GM19467 (cell line): ENCODE results near the gene C8A.

Experiments
- ATAC-seq: cut with Tn5 transposase; IDR thresholded peaks from one replicate; pipeline ENCODE4 v1.9.1; 2021; ENCODE audit warnings: mild to moderate bottlenecking, moderate library complexity; ENCODE audit not compliant: unreplicated experiment

C8A gene

GRCh38 chr1:56880774-56881173 lies 26.2 kb downstream of the C8A start:
- ATAC-seq, result no peak

GRCh38 chr1:56881417-56881816 lies 26.8 kb downstream of the C8A start:
- ATAC-seq, result no peak

- ATAC-seq, result no peak
Measured at GRCh38 chr1:56890229-56890628, 35.6 kb downstream of the C8A start.

- no peak for ATAC-seq
Measured at GRCh38 chr1:56894014-56894413, 39.4 kb downstream of the C8A start.

- ATAC-seq, result no peak
Measured at GRCh38 chr1:56897150-56898004, 42.8 kb downstream of the C8A start.

- no peak for ATAC-seq
Measured at GRCh38 chr1:56898005-56898373, 43.4 kb downstream of the C8A start.

GRCh38 chr1:56898879-56899278 lies 44.3 kb downstream of the C8A start:
- no peak for ATAC-seq

- ATAC-seq, result no peak
Measured at GRCh38 chr1:56901716-56902115, 47.1 kb downstream of the C8A start.

GRCh38 chr1:56903778-56904177 lies 49.2 kb downstream of the C8A start:
- ATAC-seq, result no peak

- ATAC-seq, result no peak
Measured at GRCh38 chr1:56904663-56905397, 50.2 kb downstream of the C8A start.

- no peak for ATAC-seq
Measured at GRCh38 chr1:56905667-56906066, 51.1 kb downstream of the C8A start.

GRCh38 chr1:56908619-56909221 lies 54.1 kb downstream of the C8A start:
- no peak for ATAC-seq

GRCh38 chr1:56910441-56910985 lies 55.9 kb downstream of the C8A start:
- no peak for ATAC-seq

GRCh38 chr1:56911098-56911938 lies 56.7 kb downstream of the C8A start:
- no peak for ATAC-seq

GRCh38 chr1:56912325-56912724 lies 57.7 kb downstream of the C8A start:
- no peak for ATAC-seq

- ATAC-seq, result no peak
Measured at GRCh38 chr1:56915960-56916359, 61.4 kb downstream of the C8A start.

GRCh38 chr1:56916630-56917029 lies 62.0 kb downstream of the C8A start:
- ATAC-seq, result no peak

GRCh38 chr1:56917356-56917755 lies 62.8 kb downstream of the C8A start:
- no peak for ATAC-seq

- no peak for ATAC-seq
Measured at GRCh38 chr1:56920591-56921001, 66.0 kb downstream of the C8A start.

- ATAC-seq, result no peak
Measured at GRCh38 chr1:56921479-56921878, 66.9 kb downstream of the C8A start.

GRCh38 chr1:56922070-56922469 lies 67.5 kb downstream of the C8A start:
- ATAC-seq, result no peak
